ENCODE data around the gene FAM20C.

FAM20C gene

GRCh38 chr7:173209-173918 is 19.0 kb upstream of the FAM20C start:
- no peak overlapping the region for H2AFZ ChIP-seq (ENCODE audit: low read depth)
- no peaks in the 10 kb centered on the region for H3K36me3 ChIP-seq (ENCODE audit: insufficient read depth)
- H3K79me2 ChIP-seq (ENCODE audit: insufficient read depth, low read depth): no peaks in the 10 kb centered on the region
- no peak for TF ChIP-seq CTCF (conservative IDR thresholded peaks at IDR 0.05; ENCODE audit: low read depth, low read length)
- H4K20me1 ChIP-seq (ENCODE audit: insufficient read depth): no peaks in the 10 kb centered on the region
- no peaks in the 10 kb centered on the region for H3K4me1 ChIP-seq (ENCODE audit: low read depth, poor library complexity, severe bottlenecking)
- no peak overlapping the region for H3K4me3 ChIP-seq (IDR thresholded peaks at IDR 0.05; ENCODE audit: insufficient read depth, low read depth, low read length)
- H3K4me2 ChIP-seq: no peak overlapping the region
- no peak overlapping the region for H3K9ac ChIP-seq
- H3K27ac ChIP-seq: no peak overlapping the region
- H3K27me3 ChIP-seq (ENCODE audit: insufficient read depth, low read depth): peaks cover 55% of the 10 kb centered on the region; the same call in 1 of the 2 replicates

GRCh38 chr7:174716-175115 is 17.7 kb upstream of the FAM20C start:
- Histone ChIP-seq H3K4me3 (IDR thresholded peaks at IDR 0.05; ENCODE audit: insufficient read depth, low read depth, low read length) (no peak overlapping the region), H3K4me1 (ENCODE audit: low read depth, poor library complexity, severe bottlenecking) (no peaks in the 10 kb centered on the region), H2AFZ (ENCODE audit: low read depth) (no peak overlapping the region), H3K27ac (no peak overlapping the region), H3K27me3 (ENCODE audit: insufficient read depth, low read depth) (peaks cover 52% of the 10 kb centered on the region; the same call in 1 of the 2 replicates), H3K9ac (no peak overlapping the region), H3K79me2 (ENCODE audit: insufficient read depth, low read depth) (no peaks in the 10 kb centered on the region), H4K20me1 (ENCODE audit: insufficient read depth) (no peaks in the 10 kb centered on the region), H3K4me2 (no peak overlapping the region), H3K36me3 (ENCODE audit: insufficient read depth) (no peaks in the 10 kb centered on the region)
- no peak for TF ChIP-seq CTCF (conservative IDR thresholded peaks at IDR 0.05; ENCODE audit: low read depth, low read length)

GRCh38 chr7:175955-176354 is 16.4 kb upstream of the FAM20C start:
- TF ChIP-seq CTCF (conservative IDR thresholded peaks at IDR 0.05; ENCODE audit: low read depth, low read length): no peak
- no peak overlapping the region for H3K27ac ChIP-seq
- no peak overlapping the region for H3K4me3 ChIP-seq (IDR thresholded peaks at IDR 0.05; ENCODE audit: insufficient read depth, low read depth, low read length)
- no peaks in the 10 kb centered on the region for H4K20me1 ChIP-seq (ENCODE audit: insufficient read depth)
- peaks cover 52% of the 10 kb centered on the region; the same call in 1 of the 2 replicates for H3K27me3 ChIP-seq (ENCODE audit: insufficient read depth, low read depth)
- H3K4me1 ChIP-seq (ENCODE audit: low read depth, poor library complexity, severe bottlenecking): no peaks in the 10 kb centered on the region
- H3K4me2 ChIP-seq: no peak overlapping the region
- no peak overlapping the region for H3K9ac ChIP-seq
- H3K36me3 ChIP-seq (ENCODE audit: insufficient read depth): no peaks in the 10 kb centered on the region
- no peak overlapping the region for H2AFZ ChIP-seq (ENCODE audit: low read depth)
- no peaks in the 10 kb centered on the region for H3K79me2 ChIP-seq (ENCODE audit: insufficient read depth, low read depth)

- Histone ChIP-seq H3K27me3 (ENCODE audit: insufficient read depth, low read depth) (peaks cover 54% of the 10 kb centered on the region; the same call in 1 of the 2 replicates), H2AFZ (ENCODE audit: low read depth) (no peak overlapping the region), H3K4me3 (IDR thresholded peaks at IDR 0.05; ENCODE audit: insufficient read depth, low read depth, low read length) (no peak overlapping the region), H3K4me1 (ENCODE audit: low read depth, poor library complexity, severe bottlenecking) (no peaks in the 10 kb centered on the region), H3K27ac (no peak overlapping the region), H3K79me2 (ENCODE audit: insufficient read depth, low read depth) (no peaks in the 10 kb centered on the region), H3K9ac (no peak overlapping the region), H3K4me2 (no peak overlapping the region), H4K20me1 (ENCODE audit: insufficient read depth) (no peaks in the 10 kb centered on the region), H3K36me3 (ENCODE audit: insufficient read depth) (no peaks in the 10 kb centered on the region)
- TF ChIP-seq CTCF (conservative IDR thresholded peaks at IDR 0.05; ENCODE audit: low read depth, low read length): no peak
Measured at GRCh38 chr7:176381-176780, 16.0 kb upstream of the FAM20C start.

Measured in KMS-11 (cell line).